ENCODE results near the gene NTM. TPM values are rescaled to one million over a fixed set of nuclear protein-coding genes. Genes with fewer than 3 reads are reported as not detected.
A peak's percentile ranks its signal among the peaks of the same experiment; 100 is the strongest.

The NTM gene
- total and polyA plus RNA-seq, 2 experiments from 2014 or later = 25.9 to 49.0 TPM

GRCh38 chr11:132048040-132048439 lies 677.6 kb downstream of the NTM start:
- in situ Hi-C loops (cut with MboI) = no loop called here
- no peaks in the 10 kb centered on the region for H3K79me2 ChIP-seq (ENCODE audit: insufficient read depth)

DNA sequence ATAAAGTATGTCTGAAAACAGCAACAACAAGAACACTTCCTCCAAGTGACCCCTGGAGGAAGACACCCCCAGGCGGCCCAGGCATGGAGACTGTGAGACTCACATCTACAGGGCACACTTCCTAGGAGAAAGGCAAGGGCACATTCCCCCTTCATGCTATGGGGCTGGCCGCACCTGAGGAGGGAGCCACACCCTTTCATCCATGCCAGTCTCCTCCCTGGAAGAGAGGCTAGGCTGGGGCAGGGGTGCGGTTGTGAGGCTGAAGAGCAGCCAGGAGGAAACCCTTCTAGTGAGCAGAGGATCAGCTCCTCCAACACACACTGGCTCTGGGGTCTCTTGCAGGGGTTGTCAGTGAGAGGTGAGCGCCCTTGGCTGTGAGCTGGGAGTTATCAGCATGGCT lies 678.8 kb downstream of the NTM start:
- Histone ChIP-seq H3K4me2 (ENCODE audit: unreplicated experiment) (no peak overlapping the region), H3K27ac (no peak overlapping the region), H2AFZ (no peak overlapping the region), H3K9me2 (ENCODE audit: insufficient read depth) (no peaks in the 10 kb centered on the region), H4K20me1 (ENCODE audit: insufficient read depth) (no peaks in the 10 kb centered on the region), H3K79me2 (ENCODE audit: insufficient read depth) (no peaks in the 10 kb centered on the region), H3K4me1 (ENCODE audit: insufficient read depth) (peaks cover 37% of the 10 kb centered on the region), H3K9ac (no peak overlapping the region), H3K4me3 (no peak overlapping the region), H3K27me3 (replicated peaks; ENCODE audit: insufficient read depth) (no peaks in the 10 kb centered on the region), H3K36me3 (ENCODE audit: low read depth) (no peaks in the 10 kb centered on the region), H3F3A (ENCODE audit: insufficient read depth) (0 out of 2 replicates have a peak, but pooled peaks cover under 1% of the 10 kb centered on the region), H3K9me3 (ENCODE audit: low read depth) (no peaks in the 10 kb centered on the region)
- TF ChIP-seq EZH2phosphoT487 (IDR thresholded peaks at IDR 0.05; ENCODE audit: insufficient read depth, low read depth) (no peak), EZH2 (IDR thresholded peaks at IDR 0.05; ENCODE audit: insufficient read depth, poor library complexity, severe bottlenecking) (no peak)
- no peak for DNase-seq
- 94 to 96% methylated on average over 4 of the region's 4 CpGs for WGBS, 2 experiments (ENCODE audit: low coverage in 1 of 2, low lambda C conversion rate in 2 of 2, missing lambda C conversion rate in 2 of 2)
- in situ Hi-C loops (cut with MboI) = no loop called here

More at GRCh38 chr11:132048040-132048439, 677.6 kb downstream of the NTM start:
- 92 to 96% methylated on average over 4 of the region's 4 CpGs for WGBS, 2 experiments (ENCODE audit: low coverage in 1 of 2, low lambda C conversion rate in 2 of 2, missing lambda C conversion rate in 2 of 2)
- Histone ChIP-seq H3K27me3 (replicated peaks; ENCODE audit: insufficient read depth) (no peaks in the 10 kb centered on the region), H3K27ac (no peak overlapping the region), H2AFZ (no peak overlapping the region), H3K4me2 (ENCODE audit: unreplicated experiment) (no peak overlapping the region), H4K20me1 (ENCODE audit: insufficient read depth) (no peaks in the 10 kb centered on the region), H3K4me1 (ENCODE audit: insufficient read depth) (peaks cover 25% of the 10 kb centered on the region), H3K36me3 (ENCODE audit: low read depth) (no peaks in the 10 kb centered on the region), H3K9me2 (ENCODE audit: insufficient read depth) (no peaks in the 10 kb centered on the region), H3K9ac (no peak overlapping the region), H3K4me3 (no peak overlapping the region), H3F3A (ENCODE audit: insufficient read depth) (no peaks in the 10 kb centered on the region), H3K9me3 (ENCODE audit: low read depth) (no peaks in the 10 kb centered on the region)
- no peak for DNase-seq
- TF ChIP-seq EZH2 (IDR thresholded peaks at IDR 0.05; ENCODE audit: insufficient read depth, poor library complexity, severe bottlenecking) = no peak
- no peak for TF ChIP-seq EZH2phosphoT487 (IDR thresholded peaks at IDR 0.05; ENCODE audit: insufficient read depth, low read depth)

DNA sequence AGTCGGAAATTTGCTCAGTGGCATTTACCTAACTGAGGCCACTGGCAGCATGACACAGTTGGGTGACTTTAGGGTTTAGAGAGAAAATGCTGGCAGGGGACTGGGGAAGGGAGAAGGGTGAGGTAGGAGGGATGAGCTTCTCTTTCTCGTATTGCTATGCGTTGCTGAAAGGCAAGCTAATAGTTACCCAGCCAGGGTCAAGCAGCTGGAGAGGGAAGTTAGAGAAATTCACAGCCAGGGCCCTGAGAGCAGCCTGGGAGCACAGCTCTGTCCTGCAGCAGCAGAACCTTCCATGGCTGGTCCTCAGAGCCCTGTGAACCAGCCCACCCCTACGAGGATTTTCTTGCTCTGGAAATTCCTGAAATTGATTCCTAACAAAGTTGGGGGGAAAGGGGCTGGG lies 679.6 kb downstream of the NTM start:
- no peak overlapping the region for H3K9ac ChIP-seq

DNA sequence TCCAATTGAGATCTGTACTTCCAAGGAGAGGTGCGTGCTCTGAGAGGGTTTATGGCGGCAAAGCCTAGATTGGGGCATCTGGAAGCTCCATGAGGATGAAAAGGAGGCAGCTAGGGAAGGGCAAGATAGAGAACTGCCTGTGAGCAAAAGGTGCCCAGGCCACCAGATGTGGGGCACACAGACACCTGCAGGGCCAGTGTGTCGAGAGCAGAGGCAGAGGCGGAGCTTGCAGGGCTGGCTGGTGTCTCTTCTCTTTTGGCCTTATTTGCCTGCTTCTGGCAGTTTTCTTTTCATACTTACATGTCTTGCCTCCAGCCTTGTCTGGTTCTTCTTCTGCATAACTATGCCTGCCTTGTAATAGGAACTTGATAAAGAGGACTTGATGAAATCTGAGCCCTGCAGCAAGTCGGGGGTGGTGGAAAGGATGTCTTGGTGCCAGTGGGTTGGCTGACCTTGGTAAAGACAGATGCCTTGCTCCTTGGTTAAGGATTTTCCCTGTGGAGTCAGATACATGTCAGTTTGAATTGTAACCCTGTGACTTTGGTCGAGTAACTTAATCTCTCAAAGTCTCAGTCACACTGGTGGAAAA lies 680.3 kb downstream of the NTM start:
- Histone ChIP-seq H3K36me3 (ENCODE audit: low read depth) (no peaks in the 10 kb centered on the region), H3K9me3 (ENCODE audit: low read depth) (no peaks in the 10 kb centered on the region), H3K27ac (no peak overlapping the region), H2AFZ (peak overlapping the region; percentile 13; the same call in 1 of the 2 replicates), H3K9me2 (ENCODE audit: insufficient read depth) (no peaks in the 10 kb centered on the region), H3K4me1 (ENCODE audit: insufficient read depth) (peaks cover 50% of the 10 kb centered on the region), H3K27me3 (replicated peaks; ENCODE audit: insufficient read depth) (no peaks in the 10 kb centered on the region), H3K4me3 (no peak overlapping the region), H4K20me1 (ENCODE audit: insufficient read depth) (no peaks in the 10 kb centered on the region), H3K4me2 (ENCODE audit: unreplicated experiment) (no peak overlapping the region), H3F3A (ENCODE audit: insufficient read depth) (peaks cover 14% of the 10 kb centered on the region), H3K9ac (no peak overlapping the region), H3K79me2 (ENCODE audit: insufficient read depth) (no peaks in the 10 kb centered on the region)
- DNase-seq = no peak
- TF ChIP-seq EZH2 (IDR thresholded peaks at IDR 0.05; ENCODE audit: insufficient read depth, poor library complexity, severe bottlenecking) (no peak), EZH2phosphoT487 (IDR thresholded peaks at IDR 0.05; ENCODE audit: insufficient read depth, low read depth) (no peak)
- WGBS, 2 experiments (ENCODE audit: low coverage in 1 of 2, low lambda C conversion rate in 2 of 2, missing lambda C conversion rate in 2 of 2) = 74 to 77% methylated on average over 6 of the region's 6 CpGs
- in situ Hi-C loops (cut with MboI) = no loop called here

More for the DNA sequence above, 679.6 kb downstream of the NTM start:
- Histone ChIP-seq H3K79me2 (ENCODE audit: insufficient read depth) (no peaks in the 10 kb centered on the region), H2AFZ (no peak overlapping the region), H3K4me1 (ENCODE audit: insufficient read depth) (peaks cover 44% of the 10 kb centered on the region), H3K4me2 (ENCODE audit: unreplicated experiment) (no peak overlapping the region), H3K27ac (no peak overlapping the region), H3K27me3 (replicated peaks; ENCODE audit: insufficient read depth) (no peaks in the 10 kb centered on the region), H3K4me3 (no peak overlapping the region), H3K36me3 (ENCODE audit: low read depth) (no peaks in the 10 kb centered on the region), H3K9me2 (ENCODE audit: insufficient read depth) (no peaks in the 10 kb centered on the region), H3K9me3 (ENCODE audit: low read depth) (no peaks in the 10 kb centered on the region), H4K20me1 (ENCODE audit: insufficient read depth) (no peaks in the 10 kb centered on the region), H3F3A (ENCODE audit: insufficient read depth) (peaks cover 7% of the 10 kb centered on the region)
- in situ Hi-C loops (cut with MboI) = no loop called here
- TF ChIP-seq EZH2phosphoT487 (IDR thresholded peaks at IDR 0.05; ENCODE audit: insufficient read depth, low read depth) (no peak), EZH2 (IDR thresholded peaks at IDR 0.05; ENCODE audit: insufficient read depth, poor library complexity, severe bottlenecking) (no peak)
- WGBS, 2 experiments (ENCODE audit: low coverage in 1 of 2, low lambda C conversion rate in 2 of 2, missing lambda C conversion rate in 2 of 2) = 92 to 95% methylated on average over 4 of the region's 4 CpGs
- no peak for DNase-seq

Measured in GM23248 (cell line).